GM12865 (cell line): ENCODE measurements around the gene CPNE8.

Source experiments
- DNase-seq: peaks from one replicate; pipeline ENCODE4 v3.0.0; 2010; ENCODE audit warnings: low read depth
- H3K4me3 ChIP-seq: 2 replicates; pipeline ENCODE4 v1.5.1; 2011; ENCODE audit warnings: mild to moderate bottlenecking, low read depth, low read length, control low read depth
- TF ChIP-seq, protein P1 (sequence below): IDR thresholded peaks from 2 replicates; pipeline ENCODE4 v1.5.1; 2011; ENCODE audit warnings: low read length, control low read depth, low read depth, inconsistent platforms; ENCODE audit not compliant: insufficient read depth; ENCODE audit errors: missing control alignments

CPNE8 gene

DNA sequence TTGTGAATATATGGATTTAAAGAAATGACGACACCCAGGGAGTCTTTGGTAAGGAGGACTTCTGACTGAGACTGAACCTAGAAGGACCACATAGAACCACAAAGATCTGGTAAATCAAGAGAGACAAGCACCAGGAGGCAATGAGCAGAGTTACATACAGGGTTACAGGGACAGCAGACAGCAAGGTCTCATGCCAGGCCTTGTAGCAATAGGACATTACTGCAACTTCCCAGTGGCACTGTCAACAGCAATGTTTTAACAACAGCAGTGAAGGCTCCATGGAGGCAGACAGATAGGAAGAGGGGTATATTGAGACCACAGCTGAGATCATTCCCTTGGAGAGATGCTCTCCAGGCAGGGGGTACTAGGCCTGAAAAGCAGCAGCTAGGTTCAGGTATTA lies 18.5 kb downstream of the CPNE8 start:
- TF ChIP-seq, protein P1, sequence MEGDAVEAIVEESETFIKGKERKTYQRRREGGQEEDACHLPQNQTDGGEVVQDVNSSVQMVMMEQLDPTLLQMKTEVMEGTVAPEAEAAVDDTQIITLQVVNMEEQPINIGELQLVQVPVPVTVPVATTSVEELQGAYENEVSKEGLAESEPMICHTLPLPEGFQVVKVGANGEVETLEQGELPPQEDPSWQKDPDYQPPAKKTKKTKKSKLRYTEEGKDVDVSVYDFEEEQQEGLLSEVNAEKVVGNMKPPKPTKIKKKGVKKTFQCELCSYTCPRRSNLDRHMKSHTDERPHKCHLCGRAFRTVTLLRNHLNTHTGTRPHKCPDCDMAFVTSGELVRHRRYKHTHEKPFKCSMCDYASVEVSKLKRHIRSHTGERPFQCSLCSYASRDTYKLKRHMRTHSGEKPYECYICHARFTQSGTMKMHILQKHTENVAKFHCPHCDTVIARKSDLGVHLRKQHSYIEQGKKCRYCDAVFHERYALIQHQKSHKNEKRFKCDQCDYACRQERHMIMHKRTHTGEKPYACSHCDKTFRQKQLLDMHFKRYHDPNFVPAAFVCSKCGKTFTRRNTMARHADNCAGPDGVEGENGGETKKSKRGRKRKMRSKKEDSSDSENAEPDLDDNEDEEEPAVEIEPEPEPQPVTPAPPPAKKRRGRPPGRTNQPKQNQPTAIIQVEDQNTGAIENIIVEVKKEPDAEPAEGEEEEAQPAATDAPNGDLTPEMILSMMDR = no peak
- H3K4me3 ChIP-seq = no peak overlapping the region
- DNase-seq = no peak

DNA sequence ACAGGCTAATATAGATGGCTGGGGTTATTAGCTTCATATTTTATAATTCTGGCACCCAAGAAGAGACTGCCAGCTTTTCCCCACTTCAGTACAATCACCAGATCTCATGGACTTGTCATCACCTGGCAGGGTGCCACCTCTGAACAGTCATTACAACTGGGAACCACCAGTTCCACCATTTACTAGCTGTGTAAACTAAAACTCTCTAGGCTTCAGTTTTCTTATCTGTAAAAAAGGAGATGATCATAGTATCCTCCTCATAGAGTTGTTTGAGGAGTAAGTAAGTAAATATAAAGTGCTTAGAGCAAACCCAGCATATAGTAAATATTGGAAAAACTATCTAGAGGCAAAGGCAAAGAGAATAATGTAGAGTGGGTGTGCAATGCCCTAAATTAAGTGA lies 19.3 kb downstream of the CPNE8 start:
- H3K4me3 ChIP-seq = no peak overlapping the region
- TF ChIP-seq, protein P1 = no peak
- no peak for DNase-seq

DNA sequence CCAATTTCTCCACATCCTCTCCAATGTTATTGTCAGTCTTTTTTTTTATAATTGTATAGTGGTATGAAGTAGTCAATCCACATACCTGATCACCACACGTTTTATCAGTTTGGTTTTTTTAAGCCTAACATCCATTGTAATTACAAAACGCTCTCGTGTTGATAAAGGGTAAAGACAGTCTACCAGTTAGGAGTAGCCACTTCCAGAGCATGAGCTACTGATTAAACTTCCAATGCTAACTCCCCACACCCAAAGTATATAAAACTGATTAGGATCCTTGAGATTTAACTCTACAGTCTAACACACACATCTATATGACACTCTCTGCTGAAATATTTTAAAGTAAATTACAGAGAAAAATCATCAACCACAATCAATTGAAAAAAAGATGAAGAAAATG lies 20.7 kb downstream of the CPNE8 start:
- TF ChIP-seq, protein P1 = no peak
- DNase-seq = no peak
- no peak overlapping the region for H3K4me3 ChIP-seq

DNA sequence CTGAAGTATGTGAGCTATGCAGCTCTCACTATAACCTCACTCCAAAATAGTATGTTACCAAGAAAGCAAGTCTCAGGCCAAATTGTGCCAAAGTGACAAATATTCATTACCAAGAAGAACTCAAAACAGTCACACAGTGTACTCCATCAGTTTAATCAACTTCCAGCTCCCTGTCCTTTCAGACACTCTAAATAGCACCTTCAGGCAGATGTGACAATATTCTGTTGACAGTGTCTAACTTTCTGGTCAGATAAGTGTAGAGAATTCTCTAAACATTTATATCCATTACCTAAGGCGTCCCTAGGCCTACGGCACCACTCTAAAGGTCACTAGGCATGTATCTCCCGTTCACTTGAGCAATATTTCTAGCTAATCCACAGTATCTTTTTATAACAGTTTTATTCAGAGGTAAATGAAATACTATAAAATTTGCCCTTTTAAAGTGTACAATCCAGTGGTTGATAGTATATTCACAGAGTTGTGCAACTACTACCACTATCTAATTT lies 21.7 kb downstream of the CPNE8 start:
- TF ChIP-seq, protein P1 = no peak
- DNase-seq = no peak
- H3K4me3 ChIP-seq = no peak overlapping the region

DNA sequence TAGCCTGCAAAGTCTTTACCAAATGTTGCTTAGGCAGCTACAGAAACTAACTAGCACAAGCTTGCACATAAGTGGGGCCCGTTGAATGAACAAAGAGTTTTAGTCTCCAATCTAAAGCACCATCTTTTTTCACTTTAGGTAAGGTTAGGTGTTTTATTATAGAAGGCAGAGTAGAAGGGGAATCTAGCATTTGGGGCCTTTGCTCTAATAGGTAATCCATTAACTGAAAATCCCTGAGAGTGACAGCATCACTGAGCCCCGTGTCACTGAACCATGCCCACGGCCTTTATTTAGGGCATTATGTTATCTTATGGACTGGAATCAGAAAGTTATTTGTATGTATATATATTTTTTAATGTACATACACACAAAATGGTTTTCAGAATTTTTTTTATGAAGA lies 25.1 kb downstream of the CPNE8 start:
- H3K4me3 ChIP-seq = no peak overlapping the region
- DNase-seq = no peak
- TF ChIP-seq, protein P1 = no peak

DNA sequence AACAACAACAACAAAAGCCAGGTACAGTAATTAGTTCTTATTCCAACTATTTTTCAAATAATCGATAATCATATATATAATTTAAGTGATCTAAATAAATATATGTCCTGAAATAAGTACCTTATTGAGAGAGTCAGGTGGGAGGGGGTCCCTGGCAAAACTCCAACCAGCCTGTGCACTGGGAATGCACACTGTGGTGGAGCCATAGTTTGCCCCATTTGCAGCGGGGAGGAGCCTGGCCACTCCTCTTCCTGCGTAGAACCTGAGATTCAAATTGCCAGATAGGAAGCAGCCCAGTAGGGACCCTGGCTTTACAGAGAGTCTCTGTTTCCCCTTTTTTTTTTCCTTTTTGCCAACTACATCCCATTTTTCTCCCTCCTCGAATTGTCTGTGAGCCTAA lies 26.4 kb downstream of the CPNE8 start:
- H3K4me3 ChIP-seq = no peak overlapping the region
- TF ChIP-seq, protein P1 = no peak
- no peak for DNase-seq

DNA sequence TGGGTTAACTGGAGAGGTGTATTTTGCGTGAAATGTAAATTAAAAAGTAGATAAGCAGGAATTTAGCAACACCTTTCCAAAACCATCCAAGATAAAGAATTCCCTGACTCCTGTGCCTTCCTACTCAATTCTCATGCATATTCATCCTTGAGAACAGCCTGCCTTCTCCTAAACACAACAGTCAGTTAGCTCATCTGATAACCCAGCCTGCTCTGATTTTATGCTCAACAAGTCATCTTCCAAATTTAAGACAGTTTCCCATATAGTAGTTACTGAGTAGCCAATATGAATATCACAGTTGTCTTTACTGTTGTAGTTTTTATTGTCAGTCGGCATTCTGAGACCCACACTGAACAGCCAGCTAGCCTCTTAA lies 27.1 kb downstream of the CPNE8 start:
- DNase-seq = no peak
- TF ChIP-seq, protein P1 = no peak
- H3K4me3 ChIP-seq = peak overlapping the region; percentile 4
